Small intestine (tissue), 7 donors: ENCODE measurements around the gene TARS1. TPM values are rescaled to one million over a fixed set of nuclear protein-coding genes. Genes with fewer than 3 reads are reported as not detected.

Source experiments
- DNase-seq, 2 donors: peaks; one replicate each; pipeline versions ENCODE4 v3.0.0 to v3.0.0-alpha.2; 2013
- FAIRE-seq: peaks from 2 replicates; lab custom pipeline; 2012; peaks lifted over from hg19 to GRCh38; lab: Jason Lieb, UNC
- H3K27ac ChIP-seq, 3 donors: one replicate each; pipeline ENCODE4 v1.5.1; 2013; ENCODE audit warnings: low read length in 2 of 3, mild to moderate bottlenecking in 2 of 3, control low read depth in 1 of 3, inconsistent platforms in 1 of 3, low read depth in 1 of 3, moderate library complexity in 1 of 3
- H3K27me3 ChIP-seq, 3 donors: one replicate each; pipeline ENCODE4 v1.6.1; 2013; ENCODE audit warnings: low read length in 3 of 3, inconsistent platforms in 1 of 3; ENCODE audit not compliant: control insufficient read depth in 3 of 3, insufficient read depth in 3 of 3
- H3K36me3 ChIP-seq, 3 donors: one replicate each; pipeline ENCODE4 v1.6.1; 2013; ENCODE audit warnings: low read length in 3 of 3, inconsistent platforms in 1 of 3, low read depth in 1 of 3, mild to moderate bottlenecking in 1 of 3, moderate library complexity in 1 of 3; ENCODE audit not compliant: control insufficient read depth in 3 of 3, insufficient read depth in 2 of 3
- H3K4me1 ChIP-seq, 3 donors: one replicate each; pipeline ENCODE4 v1.6.1; 2013; ENCODE audit warnings: low read length in 2 of 3, inconsistent platforms in 1 of 3, low read depth in 1 of 3, mild to moderate bottlenecking in 1 of 3, moderate library complexity in 1 of 3; ENCODE audit not compliant: control insufficient read depth in 3 of 3, insufficient read depth in 2 of 3
- H3K4me3 ChIP-seq, 3 donors: one replicate each; pipeline ENCODE4 v1.5.1; 2013; ENCODE audit warnings: low read length in 3 of 3, control low read depth in 1 of 3, inconsistent platforms in 1 of 3, low read depth in 1 of 3, mild to moderate bottlenecking in 1 of 3, moderate library complexity in 1 of 3
- H3K9me3 ChIP-seq, 2 donors: one replicate each; pipeline ENCODE4 v1.6.1; 2013; ENCODE audit warnings: low read depth in 1 of 2, low read length in 1 of 2; ENCODE audit not compliant: control insufficient read depth in 2 of 2, insufficient read depth in 1 of 2
- WGBS, 3 donors: extraction: QIAGEN DNeasy Blood & Tissue Kit; methylation state at CpG; one replicate each; pipeline ENCODE4 v1.1.7; 2013; 5-methylcytosine and 5-hydroxymethylcytosine counted together
- polyA plus RNA-seq, 4 donors: library from polyadenylated mRNA; stranded (reverse) in 3 of 4; unstranded in 1 of 4; fragments of 200-250 nt in 3 of 4; fragments of 120-200 nt in 1 of 4; gene quantifications; one replicate each; pipeline versions ENCODE4 v1.2.1 to v1.2.3, GENCODE V29; 2013
- donor health status: healthy with polysubstance abuse.
- donor health status: control.
- donor health status: control.
- donor health status: Bipolar disorder and iron deficiency.
- donor health status: healthy.

The TARS1 gene
- polyA plus RNA-seq, 4 donors, result 63.8 to 133 (median 90.5) TPM

GRCh38 chr5:33465120-33465519 is 24.4 kb downstream of the TARS1 start:
- H3K36me3 ChIP-seq, result peaks cover 13 to 36% (median 33%) of the 10 kb centered on the region in 3 donors
- H3K9me3 ChIP-seq, result no peaks in the 10 kb centered on the region

GRCh38 chr5:33468775-33469435 is 28.1 kb downstream of the TARS1 start:
- no peaks in the 10 kb centered on the region for H3K27me3 ChIP-seq
- peak in 1 of 2 donors; percentile 17 for DNase-seq
- H3K9me3 ChIP-seq, result no peaks in the 10 kb centered on the region
- WGBS, 3 donors, result 66 to 85% (median 83%) methylated on average over 9 of the region's 9 CpGs
- no peak for FAIRE-seq
- H3K36me3 ChIP-seq, result peaks cover 15 to 36% (median 25%) of the 10 kb centered on the region in 3 donors
- H3K4me3 ChIP-seq, result no peak overlapping the region
- H3K27ac ChIP-seq, result no peak overlapping the region
- H3K4me1 ChIP-seq, result no peaks in the 10 kb centered on the region

More at GRCh38 chr5:33465120-33465519, 24.4 kb downstream of the TARS1 start:
- 93 to 100% (median 99%) methylated on average over 3 of the region's 3 CpGs for WGBS, 3 donors
- H3K4me1 ChIP-seq, result no peaks in the 10 kb centered on the region
- no peak for DNase-seq
- H3K27ac ChIP-seq, result no peak overlapping the region
- H3K4me3 ChIP-seq, result no peak overlapping the region
- H3K27me3 ChIP-seq, result no peaks in the 10 kb centered on the region
- FAIRE-seq, result no peak

- DNase-seq (no peak), FAIRE-seq (no peak)
- Histone ChIP-seq H3K9me3 (no peaks in the 10 kb centered on the region), H3K27me3 (no peaks in the 10 kb centered on the region), H3K36me3 (peaks cover 18 to 35% (median 20%) of the 10 kb centered on the region in 3 donors), H3K27ac (no peak overlapping the region), H3K4me1 (no peaks in the 10 kb centered on the region), H3K4me3 (no peak overlapping the region)
- 69 to 88% (median 75%) methylated on average over 3 of the region's 3 CpGs for WGBS, 3 donors
Observed at GRCh38 chr5:33470544-33470943, 29.8 kb downstream of the TARS1 start.

- 72 to 83% (median 72%) methylated on average over 2 of the region's 2 CpGs for WGBS, 3 donors
- DNase-seq (no peak), FAIRE-seq (no peak)
- no peak overlapping the region for H3K27ac ChIP-seq
- no peaks in the 10 kb centered on the region for H3K4me1 ChIP-seq
- no peaks in the 10 kb centered on the region for H3K27me3 ChIP-seq
- no peak overlapping the region for H3K4me3 ChIP-seq
- no peaks in the 10 kb centered on the region for H3K9me3 ChIP-seq
- H3K36me3 ChIP-seq, result peaks cover 18 to 35% (median 19%) of the 10 kb centered on the region in 3 donors
Observed at GRCh38 chr5:33472805-33473409, 32.1 kb downstream of the TARS1 start.

- no peak overlapping the region for H3K4me3 ChIP-seq
- no peak for DNase-seq
- no peak for FAIRE-seq
- H3K9me3 ChIP-seq, result no peaks in the 10 kb centered on the region
- WGBS, 3 donors, result 95 to 100% (median 95%) methylated on average over 2 of the region's 2 CpGs
- no peak overlapping the region for H3K27ac ChIP-seq
- H3K4me1 ChIP-seq, result no peaks in the 10 kb centered on the region
- peaks cover 15 to 28% (median 18%) of the 10 kb centered on the region in 3 donors for H3K36me3 ChIP-seq
- H3K27me3 ChIP-seq, result no peaks in the 10 kb centered on the region
Observed at GRCh38 chr5:33474004-33474403, 33.2 kb downstream of the TARS1 start.

- FAIRE-seq (no peak), DNase-seq (no peak)
- 95 to 96% (median 95%) methylated on average over 3 of the region's 3 CpGs for WGBS, 3 donors
- Histone ChIP-seq H3K4me1 (no peaks in the 10 kb centered on the region), H3K27me3 (no peaks in the 10 kb centered on the region), H3K27ac (no peak overlapping the region), H3K4me3 (no peak overlapping the region), H3K36me3 (peaks cover 9 to 22% (median 16%) of the 10 kb centered on the region in 3 donors), H3K9me3 (no peaks in the 10 kb centered on the region)
Observed at GRCh38 chr5:33474931-33475499, 34.2 kb downstream of the TARS1 start.

- H3K27ac ChIP-seq, result no peak overlapping the region
- FAIRE-seq (no peak), DNase-seq (no peak)
- H3K4me1 ChIP-seq, result no peaks in the 10 kb centered on the region
- no peaks in the 10 kb centered on the region for H3K27me3 ChIP-seq
- no peaks in the 10 kb centered on the region for H3K9me3 ChIP-seq
- WGBS, 3 donors, result 84 to 98% (median 95%) methylated on average over 5 of the region's 5 CpGs
- no peak overlapping the region for H3K4me3 ChIP-seq
- H3K36me3 ChIP-seq, result peaks cover 6 to 24% (median 13%) of the 10 kb centered on the region in 3 donors
Observed at GRCh38 chr5:33475706-33476105, 34.9 kb downstream of the TARS1 start.

- WGBS, 3 donors, result 96 to 100% (median 96%) methylated on average over 3 of the region's 3 CpGs
- no peak overlapping the region for H3K27ac ChIP-seq
- no peaks in the 10 kb centered on the region for H3K27me3 ChIP-seq
- H3K36me3 ChIP-seq, result peaks cover 5 to 15% (median 10%) of the 10 kb centered on the region in 3 donors
- no peaks in the 10 kb centered on the region for H3K9me3 ChIP-seq
- H3K4me1 ChIP-seq, result no peaks in the 10 kb centered on the region
- FAIRE-seq, result no peak
- DNase-seq, result no peak
- no peak overlapping the region for H3K4me3 ChIP-seq
Observed at GRCh38 chr5:33476992-33477391, 36.2 kb downstream of the TARS1 start.
